NCI-H1105 (cell line): ENCODE measurements around the gene COL6A1.

Experiments
- DNase-seq: peaks from one replicate; lab custom pipeline; 2025; lab: John Stamatoyannopoulos, UW

COL6A1 gene

GRCh38 chr21:46006547-46007491 is 25.2 kb downstream of the COL6A1 start:
- DNase-seq = no peak

- no peak for DNase-seq
Observed at GRCh38 chr21:46007492-46007868, 25.9 kb downstream of the COL6A1 start.

- no peak for DNase-seq
Observed at GRCh38 chr21:46008893-46009621, 27.5 kb downstream of the COL6A1 start.

GRCh38 chr21:46009951-46010705 is 28.6 kb downstream of the COL6A1 start:
- no peak for DNase-seq

- no peak for DNase-seq
Observed at GRCh38 chr21:46011267-46011967, 29.8 kb downstream of the COL6A1 start.

- no peak for DNase-seq
Observed at GRCh38 chr21:46012154-46012553, 30.6 kb downstream of the COL6A1 start.

- DNase-seq = no peak
Observed at GRCh38 chr21:46014828-46015227, 33.3 kb downstream of the COL6A1 start.

- DNase-seq = no peak
Observed at GRCh38 chr21:46017148-46017547, 35.6 kb downstream of the COL6A1 start.

- DNase-seq = no peak
Observed at GRCh38 chr21:46017695-46018094, 36.1 kb downstream of the COL6A1 start.

- no peak for DNase-seq
Observed at GRCh38 chr21:46018615-46019014, 37.0 kb downstream of the COL6A1 start.

- no peak for DNase-seq
Observed at GRCh38 chr21:46020581-46020980, 39.0 kb downstream of the COL6A1 start.

- no peak for DNase-seq
Observed at GRCh38 chr21:46021398-46021797, 39.8 kb downstream of the COL6A1 start.

GRCh38 chr21:46021978-46022544 is 40.5 kb downstream of the COL6A1 start:
- DNase-seq = no peak

- no peak for DNase-seq
Observed at GRCh38 chr21:46022551-46023525, 41.3 kb downstream of the COL6A1 start.

GRCh38 chr21:46023555-46023954 is 42.0 kb downstream of the COL6A1 start:
- no peak for DNase-seq

GRCh38 chr21:46024141-46024540 is 42.6 kb downstream of the COL6A1 start:
- DNase-seq = no peak

GRCh38 chr21:46025113-46025770 is 43.7 kb downstream of the COL6A1 start:
- no peak for DNase-seq

- DNase-seq = no peak
Observed at GRCh38 chr21:46027851-46028493, 46.4 kb downstream of the COL6A1 start.

GRCh38 chr21:46028573-46029091 is 47.1 kb downstream of the COL6A1 start:
- DNase-seq = no peak
